ENCODE results near the gene TBC1D14. TPM values are rescaled to one million over a fixed set of nuclear protein-coding genes. Genes with fewer than 3 reads are reported as not detected.

TBC1D14 gene
- total and polyA plus RNA-seq, 4 donors = 12.9 to 59.7 (median 25.9) TPM

- no peak overlapping the region for H3K4me3 ChIP-seq (ENCODE audit: low read length in 2 of 2)
- DNase-seq = peak in 1 of 2 donors; percentile 48
- H3K36me3 ChIP-seq (ENCODE audit: control insufficient read depth in 1 of 2, insufficient read depth in 2 of 2, low read length in 1 of 2) = no peaks in the 10 kb centered on the region
- intact Hi-C loops (cut with DNase I) = no loop called here
- no peak overlapping the region for H3K27ac ChIP-seq (ENCODE audit: low read depth in 1 of 2, low read length in 2 of 2)
- ATAC-seq (ENCODE audit: low FRiP score) = no peak
- 84 to 88% methylated on average over 20 of the region's 20 CpGs for WGBS, 2 donors
- H3K9me3 ChIP-seq (ENCODE audit: control insufficient read depth, low read length) = no peaks in the 10 kb centered on the region
- H3K4me1 ChIP-seq (ENCODE audit: control insufficient read depth in 1 of 2, insufficient read depth in 2 of 2, low read length in 2 of 2) = no peaks in the 10 kb centered on the region
- no peaks in the 10 kb centered on the region for H3K27me3 ChIP-seq (ENCODE audit: control insufficient read depth in 1 of 2, insufficient read depth in 2 of 2, low read length in 1 of 2)
Measured at GRCh38 chr4:6944301-6945051, 34.9 kb downstream of the TBC1D14 start.

DNA sequence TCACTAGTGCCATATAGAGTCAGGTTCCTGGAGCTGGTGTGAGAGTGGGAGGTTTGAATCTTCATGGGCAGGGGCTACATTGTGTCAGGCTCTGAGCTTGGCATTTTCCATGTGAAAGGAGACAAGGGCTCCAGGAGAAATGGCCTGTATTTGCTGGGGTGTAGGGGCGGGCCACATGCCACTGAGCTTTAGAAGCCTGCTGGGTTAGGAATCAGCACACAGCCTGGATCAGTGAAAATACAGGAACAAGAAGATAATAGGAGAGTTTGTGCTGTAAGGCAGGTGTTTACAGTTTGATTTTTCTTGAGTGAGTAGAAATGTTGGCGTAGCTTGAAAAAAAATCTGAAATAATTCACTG lies 35.4 kb downstream of the TBC1D14 start:
- ATAC-seq (ENCODE audit: low FRiP score) (no peak), DNase-seq (no peak)
- no peaks in the 10 kb centered on the region for H3K4me1 ChIP-seq (ENCODE audit: control insufficient read depth in 1 of 2, insufficient read depth in 2 of 2, low read length in 2 of 2)
- H3K9me3 ChIP-seq (ENCODE audit: control insufficient read depth, low read length) = no peaks in the 10 kb centered on the region
- intact Hi-C loops (cut with DNase I) = no loop called here
- no peaks in the 10 kb centered on the region for H3K36me3 ChIP-seq (ENCODE audit: control insufficient read depth in 1 of 2, insufficient read depth in 2 of 2, low read length in 1 of 2)
- 95 to 96% methylated on average over 2 of the region's 2 CpGs for WGBS, 2 donors
- H3K27me3 ChIP-seq (ENCODE audit: control insufficient read depth in 1 of 2, insufficient read depth in 2 of 2, low read length in 1 of 2) = no peaks in the 10 kb centered on the region
- no peak overlapping the region for H3K27ac ChIP-seq (ENCODE audit: low read depth in 1 of 2, low read length in 2 of 2)
- H3K4me3 ChIP-seq (ENCODE audit: low read length in 2 of 2) = no peak overlapping the region

DNA sequence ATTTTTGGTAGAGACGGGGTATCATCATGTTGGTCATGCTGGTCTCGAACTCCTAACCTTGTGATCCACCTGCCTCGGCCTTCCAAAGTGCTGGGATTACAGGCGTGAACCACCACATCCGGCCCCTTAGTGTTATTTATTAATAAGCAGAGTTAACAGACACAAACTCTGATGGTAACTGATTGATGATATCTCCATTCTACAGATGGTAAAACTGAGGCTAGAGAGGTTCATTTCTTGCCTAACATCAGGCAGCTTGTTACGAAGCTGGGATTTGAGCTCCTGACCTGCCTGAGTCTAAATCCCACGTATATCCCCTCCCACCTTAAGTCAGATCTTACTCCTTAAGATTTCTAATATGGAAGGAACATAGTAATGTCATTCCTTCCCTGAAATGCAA lies 36.9 kb downstream of the TBC1D14 start:
- no peak for ATAC-seq (ENCODE audit: low FRiP score)
- Histone ChIP-seq H3K9me3 (ENCODE audit: control insufficient read depth, low read length) (no peaks in the 10 kb centered on the region), H3K27me3 (ENCODE audit: control insufficient read depth in 1 of 2, insufficient read depth in 2 of 2, low read length in 1 of 2) (no peaks in the 10 kb centered on the region), H3K36me3 (ENCODE audit: control insufficient read depth in 1 of 2, insufficient read depth in 2 of 2, low read length in 1 of 2) (no peaks in the 10 kb centered on the region), H3K4me1 (ENCODE audit: control insufficient read depth in 1 of 2, insufficient read depth in 2 of 2, low read length in 2 of 2) (no peaks in the 10 kb centered on the region), H3K27ac (ENCODE audit: low read depth in 1 of 2, low read length in 2 of 2) (no peak overlapping the region), H3K4me3 (ENCODE audit: low read length in 2 of 2) (no peak overlapping the region)
- intact Hi-C loops (cut with DNase I) = no loop called here
- 98% methylated on average over 7 of the region's 7 CpGs for WGBS, 2 donors
- DNase-seq = no peak

DNA sequence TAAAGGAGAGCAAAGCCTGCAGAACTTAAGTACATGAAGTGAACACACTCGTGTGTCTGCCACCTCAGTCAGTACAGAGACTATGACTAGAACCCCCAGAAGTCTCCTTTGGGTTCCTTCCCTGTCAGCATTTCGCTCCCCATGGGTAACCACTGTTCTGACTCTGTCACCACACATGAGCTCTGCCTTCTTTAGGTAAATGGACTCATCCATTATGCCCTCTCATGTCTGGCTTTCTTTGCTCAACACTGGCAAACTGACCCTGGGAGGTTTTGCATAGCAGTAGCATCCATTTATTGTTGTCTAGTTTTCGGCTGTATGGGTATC lies 38.5 kb downstream of the TBC1D14 start:
- 88 to 96% methylated on average over 3 of the region's 3 CpGs for WGBS, 2 donors

DNA sequence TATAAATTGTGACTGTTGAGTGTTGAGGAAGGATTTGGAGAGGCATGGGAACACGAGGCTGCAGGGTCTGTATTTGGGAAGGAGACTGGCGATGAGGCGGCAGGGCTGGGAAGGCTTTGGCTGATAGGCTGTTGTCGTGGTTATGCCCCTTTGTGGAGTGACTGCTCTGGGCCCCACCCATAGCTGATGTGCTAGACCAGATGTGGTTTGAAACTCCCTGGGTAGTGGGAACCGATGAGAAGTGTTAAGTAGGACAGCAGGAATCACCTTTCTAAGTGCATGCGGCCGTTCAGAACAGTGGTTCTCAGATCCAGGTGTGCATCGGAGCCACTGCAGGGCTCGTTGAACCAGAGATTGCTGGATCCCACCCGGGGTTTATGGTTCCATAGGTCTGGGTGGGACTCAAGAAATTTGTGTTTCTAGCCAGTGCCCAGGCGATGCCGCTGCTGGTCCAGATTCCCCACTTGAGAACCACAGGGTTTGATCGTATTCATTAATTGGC lies 42.3 kb downstream of the TBC1D14 start:
- no peaks in the 10 kb centered on the region for H3K27me3 ChIP-seq (ENCODE audit: control insufficient read depth in 1 of 2, insufficient read depth in 2 of 2, low read length in 1 of 2)
- no peak overlapping the region for H3K27ac ChIP-seq (ENCODE audit: low read depth in 1 of 2, low read length in 2 of 2)
- no peak for ATAC-seq (ENCODE audit: low FRiP score)
- H3K9me3 ChIP-seq (ENCODE audit: control insufficient read depth, low read length) = no peaks in the 10 kb centered on the region
- H3K4me1 ChIP-seq (ENCODE audit: control insufficient read depth in 1 of 2, insufficient read depth in 2 of 2, low read length in 2 of 2) = no peaks in the 10 kb centered on the region
- intact Hi-C loops (cut with DNase I) = no loop called here
- WGBS, 2 donors = 89 to 92% methylated on average over 13 of the region's 13 CpGs
- no peak overlapping the region for H3K4me3 ChIP-seq (ENCODE audit: low read length in 2 of 2)
- no peaks in the 10 kb centered on the region for H3K36me3 ChIP-seq (ENCODE audit: control insufficient read depth in 1 of 2, insufficient read depth in 2 of 2, low read length in 1 of 2)
- DNase-seq = no peak

More for the DNA sequence above, 38.5 kb downstream of the TBC1D14 start:
- Histone ChIP-seq H3K27ac (ENCODE audit: low read depth in 1 of 2, low read length in 2 of 2) (no peak overlapping the region), H3K9me3 (ENCODE audit: control insufficient read depth, low read length) (no peaks in the 10 kb centered on the region), H3K4me3 (ENCODE audit: low read length in 2 of 2) (no peak overlapping the region), H3K27me3 (ENCODE audit: control insufficient read depth in 1 of 2, insufficient read depth in 2 of 2, low read length in 1 of 2) (no peaks in the 10 kb centered on the region), H3K4me1 (ENCODE audit: control insufficient read depth in 1 of 2, insufficient read depth in 2 of 2, low read length in 2 of 2) (no peaks in the 10 kb centered on the region), H3K36me3 (ENCODE audit: control insufficient read depth in 1 of 2, insufficient read depth in 2 of 2, low read length in 1 of 2) (no peaks in the 10 kb centered on the region)
- DNase-seq (no peak), ATAC-seq (ENCODE audit: low FRiP score) (no peak)
- intact Hi-C loops (cut with DNase I) = no loop called here

DNA sequence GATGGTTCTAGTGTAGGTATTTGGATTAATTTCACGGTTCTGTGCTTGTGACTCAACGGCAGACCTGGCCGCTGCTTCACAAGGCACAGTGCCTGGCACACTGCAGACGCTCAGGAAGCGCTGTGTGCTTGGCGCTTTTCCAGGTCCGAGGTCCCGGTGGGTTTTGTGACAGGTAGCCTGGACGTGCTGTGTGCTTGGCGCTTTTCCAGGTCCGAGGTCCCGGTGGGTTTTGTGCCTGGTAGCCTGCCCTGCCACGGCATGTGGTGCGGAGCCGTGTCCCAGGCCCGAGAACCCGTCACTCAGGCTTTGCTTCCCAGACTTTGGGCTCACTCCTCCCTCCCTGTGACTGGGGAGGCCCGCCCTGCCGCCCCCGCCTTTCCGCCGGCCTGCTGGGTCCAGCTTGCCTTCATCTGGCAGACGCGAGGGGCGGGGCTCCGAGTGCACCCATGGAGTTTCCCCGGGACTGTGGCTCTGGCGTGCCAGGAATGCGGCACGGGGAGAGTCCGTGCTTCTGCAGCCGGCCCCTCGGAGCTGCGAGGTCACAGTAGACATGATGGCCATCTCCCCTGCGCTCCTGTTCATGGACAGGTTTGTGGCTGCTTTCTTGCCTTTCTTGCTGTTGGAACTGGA lies 44.2 kb downstream of the TBC1D14 start:
- no peaks in the 10 kb centered on the region for H3K4me1 ChIP-seq (ENCODE audit: control insufficient read depth in 1 of 2, insufficient read depth in 2 of 2, low read length in 2 of 2)
- intact Hi-C loops (cut with DNase I) = no loop called here
- H3K9me3 ChIP-seq (ENCODE audit: control insufficient read depth, low read length) = no peaks in the 10 kb centered on the region
- peak; percentile 62 for ATAC-seq (ENCODE audit: low FRiP score)
- WGBS, 2 donors = 27 to 34% methylated on average over 35 of the region's 35 CpGs
- H3K27ac ChIP-seq (ENCODE audit: low read depth in 1 of 2, low read length in 2 of 2) = no peak overlapping the region
- no peaks in the 10 kb centered on the region for H3K36me3 ChIP-seq (ENCODE audit: control insufficient read depth in 1 of 2, insufficient read depth in 2 of 2, low read length in 1 of 2)
- no peak overlapping the region for H3K4me3 ChIP-seq (ENCODE audit: low read length in 2 of 2)
- DNase-seq = peak; percentile 89 to 91
- H3K27me3 ChIP-seq (ENCODE audit: control insufficient read depth in 1 of 2, insufficient read depth in 2 of 2, low read length in 1 of 2) = no peaks in the 10 kb centered on the region

- 92 to 94% methylated on average over 17 of the region's 17 CpGs for WGBS, 2 donors
- no peak overlapping the region for H3K27ac ChIP-seq (ENCODE audit: low read depth in 1 of 2, low read length in 2 of 2)
- H3K4me1 ChIP-seq (ENCODE audit: control insufficient read depth in 1 of 2, insufficient read depth in 2 of 2, low read length in 2 of 2) = no peaks in the 10 kb centered on the region
Measured at GRCh38 chr4:6955261-6955911, 45.8 kb downstream of the TBC1D14 start.

DNA sequence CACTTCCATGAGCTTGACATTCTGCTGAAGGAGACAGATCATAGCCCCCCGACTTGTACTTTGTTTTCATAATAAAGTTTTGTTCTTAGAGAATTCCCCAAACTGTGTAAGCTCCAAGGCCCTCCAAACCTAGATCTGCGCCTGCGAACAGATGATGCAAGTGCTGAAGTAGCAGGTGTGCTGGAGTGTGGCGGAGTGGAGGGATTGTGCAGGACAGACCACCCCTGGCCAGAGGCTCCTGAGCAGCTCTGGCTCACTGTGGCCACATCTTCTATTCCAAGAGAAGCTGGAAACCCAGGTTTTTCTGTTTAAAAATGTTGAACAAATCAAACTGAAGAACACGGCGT lies 46.4 kb downstream of the TBC1D14 start:
- Histone ChIP-seq H3K4me3 (ENCODE audit: low read length in 2 of 2) (no peak overlapping the region), H3K27ac (ENCODE audit: low read depth in 1 of 2, low read length in 2 of 2) (no peak overlapping the region), H3K4me1 (ENCODE audit: control insufficient read depth in 1 of 2, insufficient read depth in 2 of 2, low read length in 2 of 2) (no peaks in the 10 kb centered on the region), H3K27me3 (ENCODE audit: control insufficient read depth in 1 of 2, insufficient read depth in 2 of 2, low read length in 1 of 2) (no peaks in the 10 kb centered on the region), H3K36me3 (ENCODE audit: control insufficient read depth in 1 of 2, insufficient read depth in 2 of 2, low read length in 1 of 2) (no peaks in the 10 kb centered on the region), H3K9me3 (ENCODE audit: control insufficient read depth, low read length) (no peaks in the 10 kb centered on the region)
- DNase-seq = no peak
- intact Hi-C loops (cut with DNase I) = no loop called here
- no peak for ATAC-seq (ENCODE audit: low FRiP score)
- 96 to 97% methylated on average over 6 of the region's 6 CpGs for WGBS, 2 donors

More at GRCh38 chr4:6955261-6955911, 45.8 kb downstream of the TBC1D14 start:
- H3K4me3 ChIP-seq (ENCODE audit: low read length in 2 of 2) = no peak overlapping the region
- H3K9me3 ChIP-seq (ENCODE audit: control insufficient read depth, low read length) = no peaks in the 10 kb centered on the region
- no peaks in the 10 kb centered on the region for H3K27me3 ChIP-seq (ENCODE audit: control insufficient read depth in 1 of 2, insufficient read depth in 2 of 2, low read length in 1 of 2)
- intact Hi-C loops (cut with DNase I) = no loop called here
- ATAC-seq (ENCODE audit: low FRiP score) (no peak), DNase-seq (peak in 1 of 2 donors; percentile 64)
- no peaks in the 10 kb centered on the region for H3K36me3 ChIP-seq (ENCODE audit: control insufficient read depth in 1 of 2, insufficient read depth in 2 of 2, low read length in 1 of 2)
